ENCODE data around the gene PEX5L. TPM values are rescaled to one million over a fixed set of nuclear protein-coding genes. Genes with fewer than 3 reads are reported as not detected.

PEX5L gene
- total and polyA plus RNA-seq, 2 donors (not counting 1 experiment from before 2014, with no cell fraction given) = 0.52 to 5.9 TPM

DNA sequence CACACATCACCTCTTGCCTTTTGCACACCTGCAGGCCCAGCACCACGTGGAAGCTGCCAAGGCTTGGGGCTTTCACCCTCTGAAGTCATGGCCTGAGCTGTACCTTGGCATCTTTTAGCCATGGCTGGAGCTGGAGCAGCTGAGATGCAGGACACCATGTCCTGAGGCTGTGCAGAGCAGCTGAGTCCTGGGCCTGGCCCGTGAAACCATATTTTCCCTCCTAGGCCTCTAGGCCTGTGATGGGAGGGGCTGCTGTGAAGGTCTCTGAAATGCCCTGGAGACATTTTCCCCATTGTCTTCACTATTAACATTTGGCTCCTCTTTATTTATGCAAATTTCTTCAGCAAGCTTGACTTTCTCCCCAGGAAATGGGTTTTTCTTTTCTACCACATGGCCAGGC, 41.9 kb upstream of the PEX5L start:
- TF ChIP-seq, protein P1, sequence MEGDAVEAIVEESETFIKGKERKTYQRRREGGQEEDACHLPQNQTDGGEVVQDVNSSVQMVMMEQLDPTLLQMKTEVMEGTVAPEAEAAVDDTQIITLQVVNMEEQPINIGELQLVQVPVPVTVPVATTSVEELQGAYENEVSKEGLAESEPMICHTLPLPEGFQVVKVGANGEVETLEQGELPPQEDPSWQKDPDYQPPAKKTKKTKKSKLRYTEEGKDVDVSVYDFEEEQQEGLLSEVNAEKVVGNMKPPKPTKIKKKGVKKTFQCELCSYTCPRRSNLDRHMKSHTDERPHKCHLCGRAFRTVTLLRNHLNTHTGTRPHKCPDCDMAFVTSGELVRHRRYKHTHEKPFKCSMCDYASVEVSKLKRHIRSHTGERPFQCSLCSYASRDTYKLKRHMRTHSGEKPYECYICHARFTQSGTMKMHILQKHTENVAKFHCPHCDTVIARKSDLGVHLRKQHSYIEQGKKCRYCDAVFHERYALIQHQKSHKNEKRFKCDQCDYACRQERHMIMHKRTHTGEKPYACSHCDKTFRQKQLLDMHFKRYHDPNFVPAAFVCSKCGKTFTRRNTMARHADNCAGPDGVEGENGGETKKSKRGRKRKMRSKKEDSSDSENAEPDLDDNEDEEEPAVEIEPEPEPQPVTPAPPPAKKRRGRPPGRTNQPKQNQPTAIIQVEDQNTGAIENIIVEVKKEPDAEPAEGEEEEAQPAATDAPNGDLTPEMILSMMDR (conservative IDR thresholded peaks at IDR 0.05 in 1 of 2, IDR thresholded peaks at IDR 0.05 in 1 of 2; ENCODE audit: low read depth in 1 of 2, low read length in 2 of 2) = no peak
- TF ChIP-seq EZH2 (IDR thresholded peaks at IDR 0.05; ENCODE audit: low read length, missing control alignments) = no peak
- Histone ChIP-seq H3K79me2 (ENCODE audit: control insufficient read depth, insufficient read depth, low read length) (no peaks in the 10 kb centered on the region), H3K4me1 (ENCODE audit: control insufficient read depth, extremely low read depth, insufficient read depth, low read length) (no peaks in the 10 kb centered on the region), H3K4me2 (ENCODE audit: extremely low read depth, insufficient read depth, low read length) (no peak overlapping the region), H3K36me3 (ENCODE audit: control insufficient read depth, insufficient read depth, low read length) (no peaks in the 10 kb centered on the region), H3K27me3 (ENCODE audit: control insufficient read depth, insufficient read depth, low read length) (no peaks in the 10 kb centered on the region), H3K9me3 (ENCODE audit: control insufficient read depth, insufficient read depth, low read depth, low read length) (no peaks in the 10 kb centered on the region), H4K20me1 (ENCODE audit: control insufficient read depth, extremely low read depth, insufficient read depth, low read length) (no peaks in the 10 kb centered on the region), H3K27ac (ENCODE audit: insufficient read depth, low read length) (no peak overlapping the region), H3K4me3 (replicated peaks in 1 of 4; ENCODE audit: control extremely low read depth in 1 of 4, insufficient read depth in 1 of 4, low read depth in 3 of 4, low read length in 4 of 4) (no peak overlapping the region), H2AFZ (ENCODE audit: low read length) (no peak overlapping the region), H3K9ac (ENCODE audit: insufficient read depth, low read length) (no peak overlapping the region)
- no peak for DNase-seq (ENCODE audit: low read depth in 2 of 2)

DNA sequence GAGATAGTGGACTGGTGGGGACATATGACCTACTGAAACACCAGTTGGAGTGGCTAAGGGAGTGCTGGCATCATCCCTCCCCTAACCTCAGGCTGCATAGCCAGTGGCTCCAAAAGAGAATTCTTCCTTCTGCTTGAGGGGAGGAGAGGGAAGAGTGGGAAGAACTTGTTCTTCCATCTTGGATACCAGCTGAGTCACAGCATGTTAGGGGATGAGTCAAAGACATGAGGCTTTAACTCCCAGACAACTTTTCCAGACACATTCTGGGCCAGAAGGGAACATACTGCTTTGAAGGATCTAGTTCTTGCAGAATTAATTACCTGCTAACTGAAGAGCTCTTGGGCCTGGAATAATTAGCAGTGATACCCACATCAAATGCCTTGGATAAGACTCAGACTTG, 36.8 kb upstream of the PEX5L start:
- peak in 1 of 2 donors; percentile 10 for DNase-seq (ENCODE audit: low read depth in 2 of 2)
- Histone ChIP-seq H3K4me2 (ENCODE audit: extremely low read depth, insufficient read depth, low read length) (no peak overlapping the region), H3K36me3 (ENCODE audit: control insufficient read depth, insufficient read depth, low read length) (no peaks in the 10 kb centered on the region), H3K9ac (ENCODE audit: insufficient read depth, low read length) (no peak overlapping the region), H3K79me2 (ENCODE audit: control insufficient read depth, insufficient read depth, low read length) (no peaks in the 10 kb centered on the region), H3K27me3 (ENCODE audit: control insufficient read depth, insufficient read depth, low read length) (no peaks in the 10 kb centered on the region), H3K9me3 (ENCODE audit: control insufficient read depth, insufficient read depth, low read depth, low read length) (no peaks in the 10 kb centered on the region), H3K4me1 (ENCODE audit: control insufficient read depth, extremely low read depth, insufficient read depth, low read length) (no peaks in the 10 kb centered on the region), H2AFZ (ENCODE audit: low read length) (no peak overlapping the region), H3K4me3 (replicated peaks in 1 of 4; ENCODE audit: control extremely low read depth in 1 of 4, insufficient read depth in 1 of 4, low read depth in 3 of 4, low read length in 4 of 4) (no peak overlapping the region), H4K20me1 (ENCODE audit: control insufficient read depth, extremely low read depth, insufficient read depth, low read length) (no peaks in the 10 kb centered on the region), H3K27ac (ENCODE audit: insufficient read depth, low read length) (no peak overlapping the region)
- TF ChIP-seq EZH2 (IDR thresholded peaks at IDR 0.05; ENCODE audit: low read length, missing control alignments) = no peak
- TF ChIP-seq, protein P1 (conservative IDR thresholded peaks at IDR 0.05 in 1 of 2, IDR thresholded peaks at IDR 0.05 in 1 of 2; ENCODE audit: low read depth in 1 of 2, low read length in 2 of 2) = no peak

DNA sequence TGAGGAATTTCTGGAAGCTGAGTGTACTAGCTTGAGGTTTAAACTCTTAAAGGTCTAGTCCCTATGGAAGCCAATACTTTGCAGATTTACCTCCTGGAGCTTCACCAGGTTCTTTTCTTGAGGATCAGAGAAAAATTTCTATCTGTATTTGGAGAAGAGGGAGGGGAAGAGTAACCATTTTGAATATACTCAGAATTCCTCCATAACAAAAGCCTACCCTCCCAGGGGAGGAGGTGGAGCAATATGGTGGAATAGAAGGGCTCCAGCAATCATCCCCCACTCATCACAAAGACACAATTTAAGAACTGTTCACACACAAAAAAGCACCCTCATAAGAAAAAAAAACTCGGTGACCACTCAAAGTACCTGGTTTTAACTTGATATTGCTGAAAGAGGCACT, 36.0 kb upstream of the PEX5L start:
- H3K36me3 ChIP-seq (ENCODE audit: control insufficient read depth, insufficient read depth, low read length) = no peaks in the 10 kb centered on the region
- no peaks in the 10 kb centered on the region for H3K27me3 ChIP-seq (ENCODE audit: control insufficient read depth, insufficient read depth, low read length)
- no peak overlapping the region for H3K4me2 ChIP-seq (ENCODE audit: extremely low read depth, insufficient read depth, low read length)
- H2AFZ ChIP-seq (ENCODE audit: low read length) = no peak overlapping the region
- no peaks in the 10 kb centered on the region for H3K9me3 ChIP-seq (ENCODE audit: control insufficient read depth, insufficient read depth, low read depth, low read length)
- H3K79me2 ChIP-seq (ENCODE audit: control insufficient read depth, insufficient read depth, low read length) = no peaks in the 10 kb centered on the region
- TF ChIP-seq, protein P1 (conservative IDR thresholded peaks at IDR 0.05 in 1 of 2, IDR thresholded peaks at IDR 0.05 in 1 of 2; ENCODE audit: low read depth in 1 of 2, low read length in 2 of 2) = no peak
- no peak for TF ChIP-seq EZH2 (IDR thresholded peaks at IDR 0.05; ENCODE audit: low read length, missing control alignments)
- no peaks in the 10 kb centered on the region for H3K4me1 ChIP-seq (ENCODE audit: control insufficient read depth, extremely low read depth, insufficient read depth, low read length)
- DNase-seq (ENCODE audit: low read depth in 2 of 2) = no peak
- H3K4me3 ChIP-seq (replicated peaks in 1 of 4; ENCODE audit: control extremely low read depth in 1 of 4, insufficient read depth in 1 of 4, low read depth in 3 of 4, low read length in 4 of 4) = no peak overlapping the region
- no peak overlapping the region for H3K27ac ChIP-seq (ENCODE audit: insufficient read depth, low read length)
- H4K20me1 ChIP-seq (ENCODE audit: control insufficient read depth, extremely low read depth, insufficient read depth, low read length) = no peaks in the 10 kb centered on the region
- H3K9ac ChIP-seq (ENCODE audit: insufficient read depth, low read length) = no peak overlapping the region

Data from fibroblast of lung (primary cell).